A549 (cell line): ENCODE results near the gene PITPNM2. TPM values are rescaled to one million over a fixed set of nuclear protein-coding genes. Genes with fewer than 3 reads are reported as not detected.

Experiments
- ATAC-seq, 2 experiments: fragments of 200-7000 bp in 1 of 2; fragments of >200 bp in 1 of 2; cut with Nextera tagmentation in 1 of 2; cut with Tn5 transposase in 1 of 2; 3 replicates each; pipeline versions ENCODE4 v1.8.0 to v1.9.1; 2018 to 2020; ENCODE audit warnings: mild to moderate bottlenecking in 1 of 2, moderate library complexity in 1 of 2
- CTCF ChIA-PET: fragments of 300-600 bp; sonication (Branson Sonifier 250); formaldehyde crosslinking; extraction: SDS; loops from one replicate; lab custom pipeline; 2021; ENCODE audit warnings: antibody characterized with exemption, inconsistent platforms; lab: Yijun Ruan, JAX
- POLR2A ChIA-PET: fragments of 350-600 bp; formaldehyde crosslinking; extraction: SDS; loops from one replicate; lab custom pipeline; 2021; ENCODE audit warnings: antibody characterized with exemption, inconsistent platforms; lab: Yijun Ruan, JAX
- DNase-seq, 2 experiments: peaks; one replicate each; pipeline versions ENCODE4 v3.0.0 to v3.0.0-alpha.2; 2011 to 2016; ENCODE audit warnings: low read depth in 1 of 2, low spot score in 1 of 2
- FAIRE-seq: peaks from 2 replicates; lab custom pipeline; 2011; peaks lifted over from hg19 to GRCh38; lab: Jason Lieb, UNC
- H3K27ac ChIP-seq, 2 experiments: fragments of >200 bp; sonication (Bioruptor Twin); formaldehyde crosslinking; 3 replicates each; pipeline ENCODE4 v1.5.1; 2016 to 2017
- H3K4me1 ChIP-seq: fragments of >200 bp; sonication (Bioruptor Twin); formaldehyde crosslinking; 3 replicates; pipeline ENCODE4 v1.6.1; 2016
- H3K4me2 ChIP-seq: fragments of >200 bp; sonication (Bioruptor Twin); formaldehyde crosslinking; 3 replicates; pipeline ENCODE4 v1.6.1; 2016
- H3K4me3 ChIP-seq: fragments of >200 bp; sonication (Bioruptor Twin); formaldehyde crosslinking; 3 replicates; pipeline ENCODE4 v1.5.1; 2016
- H3K9me3 ChIP-seq: fragments of >200 bp; sonication (Bioruptor Twin); formaldehyde crosslinking; 3 replicates; pipeline ENCODE4 v1.6.1; 2016
- ATOH8 ChIP-seq: fragments of 250-450 bp; sonication (Bioruptor Pico); IDR thresholded peaks from 2 replicates; pipeline ENCODE4 v1.5.0; 2020; ENCODE audit warnings: low read depth, mild to moderate bottlenecking, moderate library complexity
- BCL3 ChIP-seq: fragments of >200 bp; sonication (Bioruptor Twin); formaldehyde crosslinking; IDR thresholded peaks from 3 replicates; pipeline ENCODE4 v1.6.1; 2016
- BHLHE40 ChIP-seq: IDR thresholded peaks from 2 replicates; pipeline ENCODE4 v1.6.1; 2012; ENCODE audit warnings: low read depth, low read length, inconsistent platforms
- CBX2 ChIP-seq: fragments of 200-600 bp; sonication (generic); IDR thresholded peaks from 2 replicates; pipeline ENCODE4 v1.6.1; 2016; ENCODE audit warnings: low read depth, mild to moderate bottlenecking, borderline replicate concordance
- CBX8 ChIP-seq: fragments of 200-600 bp; sonication (generic); IDR thresholded peaks from 2 replicates; pipeline ENCODE4 v1.6.1; 2016
- CEBPB ChIP-seq, 2 experiments: fragments of >200 bp in 1 of 2; sonication (Bioruptor Twin) in 1 of 2; formaldehyde crosslinking in 1 of 2; IDR thresholded peaks; 2 replicates each; pipeline ENCODE4 v1.6.1; 2012 to 2016
- CHD4 ChIP-seq: fragments of 200-600 bp; sonication (generic); IDR thresholded peaks from 2 replicates; pipeline ENCODE4 v1.6.1; 2016; ENCODE audit warnings: antibody characterized with exemption, mild to moderate bottlenecking, borderline replicate concordance
- CTCF ChIP-seq: fragments of >200 bp; sonication (Bioruptor Twin); formaldehyde crosslinking; IDR thresholded peaks from 3 replicates; pipeline ENCODE4 v1.5.1; 2016
- E2F6 ChIP-seq: IDR thresholded peaks from 2 replicates; pipeline ENCODE4 v1.6.1; 2012; ENCODE audit warnings: low read depth, borderline replicate concordance
- EHMT2 ChIP-seq: fragments of 200-600 bp; sonication (generic); IDR thresholded peaks from 2 replicates; pipeline ENCODE4 v1.6.1; 2016; ENCODE audit warnings: antibody characterized with exemption, low read depth, mild to moderate bottlenecking, moderate library complexity
- ELK1 ChIP-seq: fragments of 150-350 bp; IDR thresholded peaks from 2 replicates; pipeline ENCODE4 v1.6.1; 2014; ENCODE audit warnings: low read depth, mild to moderate bottlenecking, low read length
- ESRRA ChIP-seq: fragments of 150-350 bp; IDR thresholded peaks from 2 replicates; pipeline ENCODE4 v1.6.1; 2014; ENCODE audit warnings: mild to moderate bottlenecking, low read length, borderline replicate concordance
- HDAC2 ChIP-seq: fragments of 200-600 bp; sonication (generic); IDR thresholded peaks from 2 replicates; pipeline ENCODE4 v1.6.1; 2016
- HEYL ChIP-seq: fragments of 250-450 bp; sonication (Bioruptor Pico); IDR thresholded peaks from 2 replicates; pipeline ENCODE4 v1.8.0; 2021; ENCODE audit warnings: mild to moderate bottlenecking, moderate library complexity
- HMGXB4 ChIP-seq: fragments of 250-450 bp; sonication (Bioruptor Pico); IDR thresholded peaks from 2 replicates; pipeline ENCODE4 v1.5.0; 2021; ENCODE audit warnings: mild to moderate bottlenecking, moderate library complexity, borderline replicate concordance
- HOXB13 ChIP-seq: fragments of 250-450 bp; sonication (Bioruptor Pico); IDR thresholded peaks from 2 replicates; pipeline ENCODE4 v1.5.0; 2020; ENCODE audit warnings: low read depth, mild to moderate bottlenecking, moderate library complexity
- HOXB5 ChIP-seq: fragments of 250-450 bp; sonication (Bioruptor Pico); IDR thresholded peaks from 2 replicates; pipeline ENCODE4 v1.5.0; 2020; ENCODE audit warnings: mild to moderate bottlenecking, moderate library complexity
- KDM5A ChIP-seq: fragments of 200-600 bp; sonication (generic); IDR thresholded peaks from 2 replicates; pipeline ENCODE4 v1.6.1; 2016; ENCODE audit warnings: antibody characterized with exemption, mild to moderate bottlenecking
- MAFK ChIP-seq: fragments of 450-650 bp; IDR thresholded peaks from 2 replicates; pipeline ENCODE4 v1.6.1; 2014; ENCODE audit not compliant: partially characterized antibody
- PBX3 ChIP-seq: IDR thresholded peaks from 2 replicates; pipeline ENCODE4 v1.6.1; 2012
- PHF8 ChIP-seq: fragments of 200-600 bp; sonication (generic); IDR thresholded peaks from 2 replicates; pipeline ENCODE4 v1.6.1; 2016; ENCODE audit warnings: low read depth, mild to moderate bottlenecking, antibody characterized with exemption, moderate library complexity, borderline replicate concordance
- POLR2A ChIP-seq: IDR thresholded peaks from 2 replicates; pipeline ENCODE4 v1.6.1; 2012; ENCODE audit warnings: mild to moderate bottlenecking, low read length
- RARB ChIP-seq: fragments of 250-450 bp; sonication (Bioruptor Pico); IDR thresholded peaks from 2 replicates; pipeline ENCODE4 v1.8.0; 2021; ENCODE audit warnings: mild to moderate bottlenecking, moderate library complexity
- SMC3 ChIP-seq: fragments of >200 bp; sonication (Bioruptor Twin); formaldehyde crosslinking; IDR thresholded peaks from 3 replicates; pipeline ENCODE4 v1.6.1; 2018; ENCODE audit warnings: inconsistent platforms
- SREBF2 ChIP-seq: fragments of 450-650 bp; IDR thresholded peaks from 2 replicates; pipeline ENCODE4 v1.6.1; 2014; ENCODE audit warnings: mild to moderate bottlenecking, moderate library complexity
- USF2 ChIP-seq: fragments of 450-650 bp; IDR thresholded peaks from 2 replicates; pipeline ENCODE4 v1.6.1; 2014; ENCODE audit warnings: antibody characterized with exemption
- ZFP36 ChIP-seq: fragments of 450-650 bp; IDR thresholded peaks from 2 replicates; pipeline ENCODE4 v1.6.1; 2014; ENCODE audit warnings: borderline replicate concordance; ENCODE audit not compliant: partially characterized antibody
- ZSCAN20 ChIP-seq: fragments of 250-450 bp; sonication (Bioruptor Pico); IDR thresholded peaks from 2 replicates; pipeline ENCODE4 v1.8.0; 2022; ENCODE audit warnings: mild to moderate bottlenecking, moderate library complexity
- WGBS: methylation state at CpG from one replicate; pipeline ENCODE4 v1.1.6; 2017; ENCODE audit errors: missing lambda C conversion rate; 5-methylcytosine and 5-hydroxymethylcytosine counted together
- polyA plus RNA-seq, 4 experiments: library from polyadenylated mRNA; depleted of rRNA in 3 of 4; stranded (reverse); fragments of >200 nt; fragmentation: RNase III in 1 of 4; extraction: RNeasy Plus Mini Kit Qiagen cat#74134 plus additional on column Dnase treatment in 1 of 4; gene quantifications; 2 replicates in 3 of 4; 3 replicates in 1 of 4; pipeline ENCODE4 v1.2.3, GENCODE V29; 2011 to 2017

The PITPNM2 gene
- polyA plus RNA-seq, 2 of the 4 experiments (the other 2 are of a cell fraction), result 2.6 to 13.6 TPM

- no peak for TF ChIP-seq CTCF
- no peak for TF ChIP-seq ESRRA
- TF ChIP-seq MAFK, result no peak
- TF ChIP-seq ATOH8, result no peak
- TF ChIP-seq PBX3, result no peak
- no peak for TF ChIP-seq HOXB5 (CRISPR knock-in tag)
- TF ChIP-seq BCL3, result no peak
- TF ChIP-seq HDAC2, result no peak
- no peak for TF ChIP-seq USF2
- TF ChIP-seq HOXB13 (CRISPR knock-in tag), result no peak
- no peak for TF ChIP-seq SMC3
- no peak for TF ChIP-seq CEBPB (IDR thresholded peaks at IDR 0.05)
- TF ChIP-seq CBX8, result no peak
- no peak for TF ChIP-seq POLR2A
- TF ChIP-seq CHD4, result no peak
- no peak for TF ChIP-seq E2F6
- TF ChIP-seq ELK1, result no peak
- TF ChIP-seq KDM5A, result no peak
- peak overlapping the region; percentile 89 for H3K4me2 ChIP-seq
- H3K9me3 ChIP-seq, result no peaks in the 10 kb centered on the region
- 74% methylated on average over 5 of the region's 5 CpGs for WGBS
- H3K27ac ChIP-seq, result peak overlapping the region; percentile 93 to 99; a peak in 4 of 6 replicates
- H3K4me3 ChIP-seq, result no peak overlapping the region
- ATAC-seq, result no peak
- FAIRE-seq, result no peak
- peaks cover 42% of the 10 kb centered on the region for H3K4me1 ChIP-seq
- ChIA-PET CTCF (interaction anchor here (0.6 to 9.5 kb wide), 6 partner anchors 9 to 154 kb away, joined by 3 to 104 read pairs (median 6); no protein-coding TSS in a partner anchor), POLR2A (no interaction called here)
- DNase-seq, result no peak
Observed at GRCh38 chr12:123148655-123149054, 2.2 kb downstream of the PITPNM2 start.

- ChIA-PET CTCF (interaction anchor here (1.2 to 9.5 kb wide), 4 partner anchors 8 to 153 kb away, joined by 3 to 104 read pairs (median 6); no protein-coding TSS in a partner anchor), POLR2A (no interaction called here)
- Histone ChIP-seq H3K4me3 (no peak overlapping the region), H3K27ac (peak overlapping the region in 1 of 2 experiments; percentile 99; a peak in 1 of 6 replicates), H3K4me2 (no peak overlapping the region), H3K4me1 (peaks cover 46% of the 10 kb centered on the region), H3K9me3 (no peaks in the 10 kb centered on the region)
- no peak for ATAC-seq
- no peak for DNase-seq
- 80% methylated on average over 9 of the region's 9 CpGs for WGBS
- FAIRE-seq, result no peak
- TF ChIP-seq BHLHE40 (no peak), CBX2 (no peak), CBX8 (no peak), ELK1 (no peak), RARB (no peak), CEBPB (IDR thresholded peaks at IDR 0.05) (no peak), ZSCAN20 (CRISPR knock-in tag) (no peak), HEYL (CRISPR knock-in tag) (no peak), HMGXB4 (CRISPR knock-in tag) (no peak), SREBF2 (no peak), EHMT2 (no peak), PHF8 (no peak), ZFP36 (no peak)
Observed at GRCh38 chr12:123148223-123148622, 2.7 kb downstream of the PITPNM2 start.
